B cell (primary cell): ENCODE results near the gene TMEM25. TPM values are rescaled to one million over a fixed set of nuclear protein-coding genes. Genes with fewer than 3 reads are reported as not detected.

Experiments
- ATAC-seq: fragments of 200-7000 bp; cut with Tn5 transposase; one replicate; pipeline ENCODE4 v1.10.0; 2021; ENCODE audit warnings: low read depth, mild to moderate bottlenecking, moderate number of reproducible peaks, moderate library complexity
- CTCF ChIA-PET: fragments of 350-600 bp; sonication (Branson Sonifier 250); formaldehyde crosslinking; loops from one replicate; lab custom pipeline; 2021; ENCODE audit warnings: antibody characterized with exemption, inconsistent platforms; lab: Charles Lee
- POLR2A ChIA-PET: fragments of 350-600 bp; sonication (Branson Sonifier 250); formaldehyde crosslinking; loops from one replicate; lab custom pipeline; 2021; ENCODE audit warnings: antibody characterized with exemption; lab: Charles Lee
- DNase-seq: peaks from one replicate; pipeline ENCODE4 v3.0.0; 2013
- H2AFZ ChIP-seq: 2 replicates; pipeline ENCODE4 v1.6.1; 2012; ENCODE audit warnings: mild to moderate bottlenecking, low read depth, low read length; ENCODE audit not compliant: insufficient read depth, poor library complexity, severe bottlenecking
- H3K27ac ChIP-seq, 2 donors: 1 replicate in 1 of 2; 2 replicates in 1 of 2; pipeline ENCODE4 v1.5.1; 2012 to 2013; ENCODE audit warnings: low read length in 2 of 2, mild to moderate bottlenecking in 2 of 2, moderate library complexity in 1 of 2
- H3K27me3 ChIP-seq, 4 experiments: fragments of 200-600 bp in 1 of 4; sonication (generic) in 1 of 4; replicated peaks in 1 of 4; 1 replicate in 2 of 4; 2 replicates in 2 of 4; pipeline versions ENCODE4 v1.6.1 to v1.7.0; 2013 to 2016; ENCODE audit warnings: low read length in 3 of 4, mild to moderate bottlenecking in 2 of 4, mixed read lengths in 1 of 4, moderate library complexity in 1 of 4; ENCODE audit not compliant: insufficient read depth in 4 of 4, control insufficient read depth in 3 of 4; ENCODE audit errors: control extremely low read depth in 1 of 4
- H3K36me3 ChIP-seq, 2 experiments: replicated peaks in 1 of 2; 1 replicate in 1 of 2; 2 replicates in 1 of 2; pipeline versions ENCODE4 v1.6.1 to v1.7.1; 2013; ENCODE audit warnings: low read length in 1 of 2; ENCODE audit not compliant: insufficient read depth in 2 of 2, control insufficient read depth in 1 of 2; ENCODE audit errors: control extremely low read depth in 1 of 2, extremely low read depth in 1 of 2
- H3K4me1 ChIP-seq, 2 donors: fragments of 200-600 bp in 1 of 2; sonication (generic) in 1 of 2; 1 replicate in 1 of 2; 2 replicates in 1 of 2; pipeline versions ENCODE4 v1.5.1 to v1.6.1; 2013 to 2017; ENCODE audit warnings: low read length in 2 of 2; ENCODE audit not compliant: control insufficient read depth in 2 of 2, insufficient read depth in 2 of 2
- H3K4me2 ChIP-seq: replicated peaks from 2 replicates; pipeline ENCODE3; 2012; ENCODE audit warnings: mild to moderate bottlenecking, low read depth, low read length; ENCODE audit not compliant: poor library complexity, severe bottlenecking
- H3K4me3 ChIP-seq, 5 experiments: fragments of 200-600 bp in 1 of 5; sonication (generic) in 1 of 5; 1 replicate in 3 of 5; 2 replicates in 2 of 5; pipeline versions ENCODE4 v1.5.1 to v1.7.0; 2011 to 2016; ENCODE audit warnings: low read length in 4 of 5, mild to moderate bottlenecking in 4 of 5, low read depth in 2 of 5, control low read depth in 1 of 5, moderate library complexity in 1 of 5; ENCODE audit not compliant: insufficient read depth in 1 of 5; ENCODE audit errors: control extremely low read depth in 1 of 5, extremely low read depth in 1 of 5
- H3K79me2 ChIP-seq: fragments of 200-600 bp; sonication (generic); one replicate; pipeline ENCODE4 v1.6.0; 2016; ENCODE audit warnings: low read length; ENCODE audit not compliant: control insufficient read depth, insufficient read depth
- H3K9ac ChIP-seq: fragments of 200-600 bp; sonication (generic); 2 replicates; pipeline ENCODE4 v1.6.1; 2017; ENCODE audit warnings: mild to moderate bottlenecking, low read length, moderate library complexity
- H3K9me3 ChIP-seq, 3 donors: one replicate each; pipeline versions ENCODE4 v1.6.1 to v1.7.1; 2013; ENCODE audit warnings: low read length in 2 of 3; ENCODE audit not compliant: control insufficient read depth in 2 of 3, insufficient read depth in 1 of 3; ENCODE audit errors: control extremely low read depth in 1 of 3
- H4K20me1 ChIP-seq: 2 replicates; pipeline ENCODE4 v1.6.0; 2012; ENCODE audit warnings: mild to moderate bottlenecking, low read length; ENCODE audit not compliant: insufficient read depth, control insufficient read depth, poor library complexity, severe bottlenecking
- H3K27ac Mint-ChIP-seq: one replicate; pipeline ENCODE4 v1.8.0; 2021; ENCODE audit warnings: mixed read lengths
- H3K27me3 Mint-ChIP-seq: one replicate; pipeline ENCODE4 v1.8.0; 2021; ENCODE audit warnings: mixed read lengths
- H3K4me1 Mint-ChIP-seq: one replicate; pipeline ENCODE4 v1.8.0; 2021; ENCODE audit warnings: mixed read lengths
- H3K4me3 Mint-ChIP-seq: one replicate; pipeline ENCODE4 v1.8.0; 2021; ENCODE audit warnings: mixed read lengths
- H3K9me3 Mint-ChIP-seq: one replicate; pipeline ENCODE4 v1.8.0; 2022; ENCODE audit warnings: mixed read lengths; ENCODE audit not compliant: insufficient read depth
- EZH2 ChIP-seq: IDR thresholded peaks from 2 replicates; pipeline ENCODE4 v1.6.1; 2012; ENCODE audit warnings: borderline replicate concordance, low read depth, mild to moderate bottlenecking, moderate library complexity, low read length; ENCODE audit not compliant: insufficient read depth, poor library complexity, severe bottlenecking
- WGBS: methylation state at CpG from one replicate; pipeline ENCODE4 v1.1.5; 2013; ENCODE audit warnings: missing lambda C conversion rate; ENCODE audit not compliant: insufficient coverage; 5-methylcytosine and 5-hydroxymethylcytosine counted together
- intact Hi-C: fragments of 100-400 bp; cut with micrococcal nuclease; formaldehyde crosslinking; loops from one replicate; pipeline ENCODE4 v1.10.0; 2022
- polyA plus RNA-seq: library from polyadenylated mRNA; depleted of rRNA; stranded (reverse); fragments of >200 nt; gene quantifications from 2 replicates; pipeline ENCODE4 v1.2.3, GENCODE V29; 2012
- total RNA-seq, 2 donors: library from RNA; stranded (reverse); fragments of 120-200 nt in 1 of 2; gene quantifications; 1 replicate in 1 of 2; 2 replicates in 1 of 2; pipeline versions ENCODE4 v1.2.3 to v1.2.4, GENCODE V29; 2013 to 2022
- TF ChIP-seq, protein P1 (sequence below): fragments of 200-600 bp; IDR thresholded peaks from one replicate; pipeline ENCODE4 v1.8.0; 2022; ENCODE audit warnings: antibody characterized with exemption, mild to moderate bottlenecking

Gene TMEM25
- total and polyA plus RNA-seq, 2 donors (not counting 1 experiment from before 2014, with no cell fraction given): 16.9 to 21.4 TPM

DNA sequence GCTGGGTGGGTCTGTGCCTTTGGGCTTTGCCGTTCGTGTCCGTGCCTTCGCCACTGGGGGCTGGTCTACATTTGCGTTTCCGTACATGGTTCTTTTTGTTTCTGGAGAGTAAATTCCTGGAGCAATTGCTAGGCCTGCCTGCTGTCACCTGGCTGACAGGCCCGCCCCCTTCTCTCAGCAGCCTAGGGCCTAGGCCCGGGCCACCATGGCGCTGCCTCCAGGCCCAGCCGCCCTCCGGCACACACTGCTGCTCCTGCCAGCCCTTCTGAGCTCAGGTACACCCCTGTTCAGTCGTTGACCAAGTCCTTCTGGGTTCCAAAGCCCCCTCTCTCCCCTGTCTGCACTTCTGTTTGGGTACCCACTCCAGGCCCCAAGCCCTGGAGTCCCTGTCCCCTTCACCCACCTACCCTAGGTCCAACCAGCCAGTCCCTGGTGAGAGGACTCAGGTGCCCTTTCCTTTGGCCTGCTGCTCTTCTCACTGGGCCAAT is 649 bp downstream of the TMEM25 start:
- DNase-seq (no peak), ATAC-seq (no peak)
- H3K27me3 ChIP-seq: no peaks in the 10 kb centered on the region
- H3K9ac ChIP-seq: peak overlapping the region; percentile 79
- TF ChIP-seq, protein P1, sequence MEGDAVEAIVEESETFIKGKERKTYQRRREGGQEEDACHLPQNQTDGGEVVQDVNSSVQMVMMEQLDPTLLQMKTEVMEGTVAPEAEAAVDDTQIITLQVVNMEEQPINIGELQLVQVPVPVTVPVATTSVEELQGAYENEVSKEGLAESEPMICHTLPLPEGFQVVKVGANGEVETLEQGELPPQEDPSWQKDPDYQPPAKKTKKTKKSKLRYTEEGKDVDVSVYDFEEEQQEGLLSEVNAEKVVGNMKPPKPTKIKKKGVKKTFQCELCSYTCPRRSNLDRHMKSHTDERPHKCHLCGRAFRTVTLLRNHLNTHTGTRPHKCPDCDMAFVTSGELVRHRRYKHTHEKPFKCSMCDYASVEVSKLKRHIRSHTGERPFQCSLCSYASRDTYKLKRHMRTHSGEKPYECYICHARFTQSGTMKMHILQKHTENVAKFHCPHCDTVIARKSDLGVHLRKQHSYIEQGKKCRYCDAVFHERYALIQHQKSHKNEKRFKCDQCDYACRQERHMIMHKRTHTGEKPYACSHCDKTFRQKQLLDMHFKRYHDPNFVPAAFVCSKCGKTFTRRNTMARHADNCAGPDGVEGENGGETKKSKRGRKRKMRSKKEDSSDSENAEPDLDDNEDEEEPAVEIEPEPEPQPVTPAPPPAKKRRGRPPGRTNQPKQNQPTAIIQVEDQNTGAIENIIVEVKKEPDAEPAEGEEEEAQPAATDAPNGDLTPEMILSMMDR: no peak
- TF ChIP-seq EZH2: no peak
- H3K4me3 Mint-ChIP-seq: peak overlapping the region; percentile 97
- H3K4me3 ChIP-seq: peak overlapping the region; percentile 1 to 87 (median 73)
- H3K9me3 ChIP-seq: no peaks in the 10 kb centered on the region
- WGBS: 22% methylated on average over 12 of the region's 12 CpGs
- no peaks in the 10 kb centered on the region for H4K20me1 ChIP-seq
- ChIA-PET POLR2A (no interaction called here), CTCF (no interaction called here)
- H3K4me1 Mint-ChIP-seq: peaks cover 24% of the 10 kb centered on the region
- H3K4me2 ChIP-seq: peak overlapping the region; percentile 85
- H3K4me1 ChIP-seq: peaks cover 14 to 21% of the 10 kb centered on the region in 2 donors
- no peaks in the 10 kb centered on the region for H3K79me2 ChIP-seq
- intact Hi-C loops: loop anchor here (2.0 kb wide), 2 partner anchors 41 to 93 kb away; partner anchors contain the start of gene ARCN1
- no peaks in the 10 kb centered on the region for H3K36me3 ChIP-seq
- no peaks in the 10 kb centered on the region for H3K9me3 Mint-ChIP-seq
- no peaks in the 10 kb centered on the region for H3K27me3 Mint-ChIP-seq
- H3K27ac Mint-ChIP-seq: peak overlapping the region; percentile 86
- H3K27ac ChIP-seq: no peak overlapping the region
- H2AFZ ChIP-seq: peak overlapping the region; percentile 100

DNA sequence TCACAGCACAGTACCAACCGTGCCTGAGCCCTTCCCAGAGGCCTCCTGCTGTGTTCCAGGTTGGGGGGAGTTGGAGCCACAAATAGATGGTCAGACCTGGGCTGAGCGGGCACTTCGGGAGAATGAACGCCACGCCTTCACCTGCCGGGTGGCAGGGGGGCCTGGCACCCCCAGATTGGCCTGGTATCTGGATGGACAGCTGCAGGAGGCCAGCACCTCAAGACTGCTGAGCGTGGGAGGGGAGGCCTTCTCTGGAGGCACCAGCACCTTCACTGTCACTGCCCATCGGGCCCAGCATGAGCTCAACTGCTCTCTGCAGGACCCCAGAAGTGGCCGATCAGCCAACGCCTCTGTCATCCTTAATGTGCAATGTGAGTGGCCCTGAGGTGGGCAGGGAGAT is 1.1 kb downstream of the TMEM25 start:
- TF ChIP-seq EZH2: no peak
- Histone ChIP-seq H3K4me3 (no peak overlapping the region), H3K27ac (no peak overlapping the region), H3K4me1 (peaks cover 14 to 21% of the 10 kb centered on the region in 2 donors), H2AFZ (no peak overlapping the region), H3K4me2 (peak overlapping the region; percentile 85), H3K36me3 (no peaks in the 10 kb centered on the region), H4K20me1 (no peaks in the 10 kb centered on the region), H3K9ac (no peak overlapping the region), H3K79me2 (no peaks in the 10 kb centered on the region), H3K27me3 (no peaks in the 10 kb centered on the region), H3K9me3 (no peaks in the 10 kb centered on the region)
- peaks cover 24% of the 10 kb centered on the region for H3K4me1 Mint-ChIP-seq
- peak overlapping the region; percentile 97 for H3K4me3 Mint-ChIP-seq
- peak overlapping the region; percentile 86 for H3K27ac Mint-ChIP-seq
- 99% methylated on average over 8 of the region's 10 CpGs for WGBS
- ATAC-seq: no peak
- H3K9me3 Mint-ChIP-seq: no peaks in the 10 kb centered on the region
- intact Hi-C loops: no loop called here
- ChIA-PET POLR2A (no interaction called here), CTCF (no interaction called here)
- no peaks in the 10 kb centered on the region for H3K27me3 Mint-ChIP-seq
- DNase-seq: no peak
